GM18868 (cell line): ENCODE data around the gene PIP4K2A.

Experiments used
- ATAC-seq: cut with Tn5 transposase; IDR thresholded peaks from one replicate; pipeline ENCODE4 v1.9.1; 2021; ENCODE audit warnings: mild to moderate bottlenecking, moderate library complexity; ENCODE audit not compliant: unreplicated experiment

PIP4K2A gene

DNA sequence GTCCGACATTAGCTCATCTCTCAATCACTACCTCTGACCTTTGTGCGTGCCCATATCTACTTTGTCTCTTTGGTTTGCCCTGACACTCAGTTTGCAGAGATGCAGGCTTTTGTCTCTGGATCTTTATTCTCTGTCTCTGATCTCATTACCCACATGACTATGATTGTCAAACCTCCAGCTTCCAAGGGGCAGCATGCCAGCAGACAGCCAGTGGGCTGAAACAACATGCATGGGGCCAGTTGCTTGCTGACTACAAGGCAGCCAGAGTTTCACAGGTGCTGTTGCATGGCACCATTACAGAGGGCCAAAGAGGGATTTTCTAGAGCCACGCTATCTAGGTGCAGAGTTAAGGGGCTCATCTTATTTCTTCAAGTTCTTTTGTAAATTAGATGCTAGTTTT, 222.9 kb downstream of the PIP4K2A start:
- no peak for ATAC-seq

DNA sequence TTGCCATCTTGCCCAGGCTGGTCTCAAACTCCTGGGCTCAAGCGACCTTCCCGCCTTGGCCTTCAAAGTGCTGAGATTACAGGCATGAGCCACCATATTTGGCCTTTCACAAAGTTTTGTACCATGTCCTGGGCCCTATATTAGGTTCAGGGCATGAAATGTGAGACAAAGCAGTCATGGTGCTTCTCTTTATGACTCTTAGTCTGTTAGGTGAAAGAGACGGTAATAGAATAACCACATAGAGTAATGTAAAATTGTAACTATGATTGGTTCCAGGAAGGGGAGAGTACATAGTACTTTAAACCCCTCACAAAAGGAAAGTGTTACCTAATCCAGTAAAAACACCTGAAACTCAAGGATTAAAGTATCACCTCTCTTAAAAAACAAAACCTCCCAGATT, 224.4 kb downstream of the PIP4K2A start:
- peak; percentile 63 for ATAC-seq

DNA sequence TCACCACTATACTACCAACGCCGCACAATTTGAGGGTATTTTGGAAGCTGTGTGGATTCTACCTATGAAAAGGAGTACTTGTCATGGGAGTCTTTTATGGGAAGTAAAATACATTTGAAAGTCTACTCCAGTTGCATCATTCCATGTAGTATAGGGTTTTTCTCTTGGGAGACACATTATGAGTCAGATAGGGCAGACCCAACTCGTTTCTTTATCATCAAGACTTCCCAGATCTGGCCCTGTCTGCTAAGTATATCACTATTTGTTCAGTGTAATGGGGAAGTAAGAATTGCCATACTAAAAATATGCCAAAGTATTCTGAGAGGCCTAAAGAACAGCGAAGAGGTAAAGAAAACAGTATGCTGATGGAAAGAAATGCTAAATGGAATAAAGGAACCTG, 224.9 kb downstream of the PIP4K2A start:
- peak; percentile 80 for ATAC-seq

DNA sequence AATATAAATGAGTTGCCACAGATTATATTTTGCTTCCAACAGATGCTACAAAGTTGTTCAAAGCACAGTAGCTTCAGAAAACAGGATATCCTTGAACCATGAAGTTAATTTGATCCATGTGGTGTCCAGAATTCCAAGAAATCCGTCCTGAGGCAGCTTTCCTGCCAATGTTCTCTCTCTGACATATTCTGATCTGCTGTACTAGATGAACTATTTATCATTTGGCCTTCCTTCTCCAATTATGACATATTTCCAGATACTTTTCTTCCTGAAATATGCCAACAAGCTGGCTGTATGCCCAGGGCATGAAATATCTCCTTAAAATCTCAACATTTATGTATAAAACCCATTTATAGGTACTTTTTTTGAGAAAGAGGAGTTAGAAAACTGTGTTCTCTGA, 227.9 kb downstream of the PIP4K2A start:
- ATAC-seq: no peak
